Tongue (tissue), 2 donors: ENCODE measurements around the gene TTC39B. TPM values are rescaled to one million over a fixed set of nuclear protein-coding genes. Genes with fewer than 3 reads are reported as not detected.

Experiments
- DNase-seq: peaks from one replicate; pipeline ENCODE4 v3.0.0-alpha.2; 2015
- total RNA-seq: library from RNA; depleted of rRNA; stranded (reverse); fragments of >200 nt; gene quantifications from one replicate; pipeline ENCODE4 v1.2.3, GENCODE V29; 2014

The TTC39B gene
- total RNA-seq, 1 donor from 2014 or later = 6.7 TPM

GRCh38 chr9:15300218-15300617 is 6.8 kb downstream of the TTC39B start:
- DNase-seq = no peak

- no peak for DNase-seq
Observed at GRCh38 chr9:15299374-15299939, 7.6 kb downstream of the TTC39B start.

- no peak for DNase-seq
Observed at GRCh38 chr9:15298362-15298761, 8.7 kb downstream of the TTC39B start.

DNA sequence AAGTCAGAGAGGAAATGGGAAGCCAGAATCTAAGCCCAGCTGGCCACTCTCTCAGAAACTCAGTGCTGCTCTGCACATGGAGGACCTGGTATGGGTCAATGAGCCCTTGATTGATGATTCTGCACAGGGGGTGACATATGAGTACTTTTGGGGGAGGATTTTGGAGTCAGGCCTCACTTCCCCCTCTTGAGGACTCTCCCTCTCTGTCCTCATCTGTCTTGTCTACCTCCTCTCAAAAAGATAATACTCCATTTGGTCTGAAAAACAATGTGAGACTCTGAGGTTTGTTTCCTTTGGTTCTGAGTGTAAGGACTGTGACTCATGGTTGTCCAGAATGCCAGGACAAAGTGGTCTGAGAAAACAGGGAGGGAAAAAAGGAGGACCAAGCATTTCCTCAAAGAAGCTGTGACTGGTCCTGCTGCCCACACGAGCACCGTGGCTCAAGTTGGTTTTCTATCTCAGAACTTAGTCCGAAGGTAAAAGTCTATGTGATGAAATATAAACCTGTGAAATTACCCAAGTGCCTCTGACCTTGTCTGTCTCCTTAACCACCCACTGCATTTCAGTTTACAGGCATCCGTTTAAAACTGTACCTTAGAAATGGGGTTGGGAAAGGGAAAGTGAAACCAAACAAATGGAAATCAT is 11.1 kb downstream of the TTC39B start:
- DNase-seq = peak; percentile 37

- DNase-seq = no peak
Observed at GRCh38 chr9:15294604-15295003, 12.4 kb downstream of the TTC39B start.

DNA sequence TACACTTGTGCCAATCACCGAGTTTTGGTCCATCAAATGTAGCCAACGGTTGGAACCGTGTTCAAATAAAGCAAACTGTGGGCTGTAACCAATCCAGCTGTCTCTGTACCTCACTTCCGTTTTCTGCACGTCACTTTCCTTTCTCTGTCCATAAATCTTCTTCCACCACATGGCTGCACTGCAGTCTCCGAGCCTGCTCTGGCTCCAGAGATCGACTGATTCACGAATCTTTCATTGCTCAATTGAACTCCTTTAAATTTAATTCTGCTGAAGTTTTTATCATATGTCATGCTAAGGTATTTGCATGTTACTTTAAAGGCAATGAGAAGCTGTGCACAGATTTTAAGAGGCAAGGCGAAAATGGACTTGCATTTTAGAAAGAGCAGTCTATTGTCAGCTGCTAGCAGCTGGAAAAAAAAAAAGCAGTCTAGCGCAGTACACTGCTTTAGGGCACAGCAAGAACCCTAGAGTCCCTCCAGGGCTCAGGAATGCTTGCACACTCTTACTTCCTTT is 13.2 kb downstream of the TTC39B start:
- DNase-seq = peak; percentile 36

GRCh38 chr9:15293084-15293483 is 13.9 kb downstream of the TTC39B start:
- no peak for DNase-seq

DNA sequence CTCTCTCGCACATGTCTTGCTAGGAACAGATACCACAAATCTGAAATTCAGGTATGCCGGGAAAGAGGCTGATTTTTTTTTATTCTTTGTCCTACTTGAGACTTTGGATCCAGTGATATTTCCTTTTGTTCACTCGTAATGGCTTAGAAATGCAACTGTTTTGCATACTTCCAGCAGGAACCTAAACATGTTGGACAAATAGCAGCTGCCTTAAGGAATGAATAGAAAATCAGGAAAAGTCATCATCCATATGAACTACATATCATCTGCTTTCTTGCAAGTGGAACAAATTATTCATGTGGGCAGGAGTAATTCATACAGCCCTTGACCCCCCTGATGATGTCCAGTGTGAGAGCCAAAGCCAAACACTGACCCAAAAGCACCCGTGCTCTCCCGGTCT is 17.4 kb downstream of the TTC39B start:
- peak; percentile 24 for DNase-seq

DNA sequence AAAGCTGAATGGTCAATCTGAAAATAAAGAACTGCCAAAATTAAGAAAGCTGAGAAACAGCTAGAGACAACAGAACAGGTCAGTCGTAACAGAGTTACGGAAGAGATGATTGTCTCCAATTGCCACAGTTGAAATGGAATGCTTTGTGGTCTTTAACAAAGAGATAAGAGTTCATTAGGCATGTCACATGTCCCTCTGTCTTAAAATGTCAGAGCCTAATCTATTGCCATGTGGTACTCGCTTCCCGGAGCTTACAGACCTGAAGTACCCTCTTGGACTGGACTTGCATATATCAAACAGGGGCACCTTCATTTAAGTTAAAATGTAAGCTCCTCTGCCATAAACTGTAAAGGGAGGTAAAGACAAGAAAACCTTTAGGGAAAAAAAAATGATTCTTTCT is 19.7 kb downstream of the TTC39B start:
- DNase-seq = no peak

DNA sequence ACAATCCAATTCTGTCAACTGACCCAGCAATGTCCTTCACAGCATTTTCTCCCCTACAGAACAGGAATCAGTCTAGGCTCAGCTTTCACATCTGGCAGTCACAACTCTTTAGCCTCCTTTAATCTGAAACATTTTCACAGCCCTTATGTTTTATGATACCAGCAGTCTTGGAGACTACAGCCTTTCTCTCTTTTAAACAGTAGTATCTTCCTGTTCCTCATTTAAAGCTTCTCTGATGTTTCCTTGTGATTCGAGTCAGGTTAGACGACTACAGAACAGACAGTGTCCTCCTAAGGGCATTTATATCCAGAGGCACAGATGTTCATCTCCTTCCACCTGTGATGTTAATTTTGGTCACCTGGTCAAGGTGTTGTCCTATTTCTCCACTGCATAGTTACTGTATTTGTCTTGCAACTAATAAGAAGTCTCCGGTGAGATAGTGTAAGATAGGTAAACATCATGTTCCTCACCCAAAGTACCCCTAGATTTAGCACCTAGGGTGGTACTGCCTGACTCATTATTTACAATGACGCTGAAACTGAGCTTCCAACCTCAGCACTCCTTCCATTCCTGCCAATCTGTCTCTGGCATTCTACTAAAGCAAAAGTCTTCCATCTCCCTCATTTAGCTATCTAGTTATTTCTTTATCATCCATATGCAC is 20.7 kb downstream of the TTC39B start:
- no peak for DNase-seq

DNA sequence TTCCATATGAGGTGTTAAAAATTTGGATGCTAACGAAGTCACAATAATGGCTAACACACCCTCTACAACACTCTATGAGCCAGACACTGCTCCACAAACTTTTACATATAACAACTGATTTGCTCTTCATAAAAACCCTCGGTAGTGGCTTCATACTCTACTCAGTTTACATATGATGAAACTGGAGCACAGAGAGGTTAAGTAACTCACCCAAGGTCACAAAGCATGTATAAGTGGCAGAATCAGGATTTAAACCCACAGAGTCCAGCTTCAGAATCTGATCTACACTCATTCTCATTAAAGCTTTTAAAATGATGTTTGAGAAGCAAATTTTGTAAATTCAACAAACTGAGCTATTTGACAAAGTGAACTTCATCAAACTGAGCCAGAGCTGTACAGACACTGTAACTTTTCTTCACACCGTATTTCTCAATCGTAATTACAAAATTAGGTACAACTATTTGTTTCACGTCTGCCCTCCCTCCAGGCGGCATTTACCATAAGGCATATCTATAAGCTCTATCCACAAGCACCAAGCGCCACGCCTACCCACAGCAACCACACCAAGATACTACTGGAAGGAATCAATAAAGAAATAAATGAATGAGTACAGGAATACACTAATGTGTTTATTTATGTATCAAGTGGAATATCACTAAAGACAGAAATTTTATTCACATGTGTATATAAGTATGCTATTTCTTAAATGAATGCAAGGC is 24.3 kb downstream of the TTC39B start:
- DNase-seq = no peak

DNA sequence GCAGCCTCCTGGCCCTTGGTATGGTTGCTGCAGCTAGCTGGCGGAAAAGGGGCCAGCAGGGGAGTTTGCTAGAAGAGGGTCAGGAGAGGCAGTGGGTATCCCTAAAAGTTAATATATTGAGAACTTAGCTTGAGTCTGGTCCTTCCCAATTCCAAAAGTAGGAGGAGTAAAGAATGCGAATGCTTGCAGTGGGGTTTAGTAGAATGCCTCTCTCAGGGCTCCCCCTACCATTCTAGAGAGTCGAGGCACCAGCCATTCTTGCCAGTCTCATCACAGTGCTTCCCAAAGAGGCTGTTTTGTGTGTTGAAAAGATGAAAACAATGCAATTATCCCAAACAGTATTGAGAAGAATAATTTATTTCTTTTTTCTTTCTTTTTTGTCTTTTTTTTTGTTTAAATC is 26.4 kb downstream of the TTC39B start:
- DNase-seq = no peak

- no peak for DNase-seq
Observed at GRCh38 chr9:15278839-15279238, 28.2 kb downstream of the TTC39B start.

DNA sequence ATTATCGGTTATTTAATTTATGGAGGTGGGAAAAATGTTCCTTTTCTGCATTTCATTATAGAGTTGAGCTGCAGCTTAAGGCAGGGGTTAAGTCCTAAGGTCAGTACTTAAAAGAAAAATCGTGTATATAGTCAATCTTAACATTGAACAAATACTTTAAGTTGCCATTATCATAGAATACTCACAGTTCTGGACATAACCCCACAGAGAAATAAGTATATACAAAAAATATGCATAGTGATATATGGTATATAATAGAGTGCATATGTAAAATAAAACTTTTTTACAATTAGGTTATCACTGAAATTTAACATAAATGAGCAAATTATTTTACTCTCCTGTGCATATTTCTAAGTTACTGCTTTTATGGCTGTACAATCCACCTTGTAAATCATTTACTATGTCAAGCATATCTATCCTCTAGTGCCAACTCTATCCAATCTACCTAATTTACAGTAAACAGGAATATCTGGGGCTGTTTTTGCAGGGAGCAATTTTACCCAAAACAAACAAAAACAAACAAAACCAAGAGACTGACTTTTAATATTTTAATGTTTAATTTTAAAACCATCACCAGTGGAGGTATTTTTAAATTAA is 28.8 kb downstream of the TTC39B start:
- DNase-seq = no peak

DNA sequence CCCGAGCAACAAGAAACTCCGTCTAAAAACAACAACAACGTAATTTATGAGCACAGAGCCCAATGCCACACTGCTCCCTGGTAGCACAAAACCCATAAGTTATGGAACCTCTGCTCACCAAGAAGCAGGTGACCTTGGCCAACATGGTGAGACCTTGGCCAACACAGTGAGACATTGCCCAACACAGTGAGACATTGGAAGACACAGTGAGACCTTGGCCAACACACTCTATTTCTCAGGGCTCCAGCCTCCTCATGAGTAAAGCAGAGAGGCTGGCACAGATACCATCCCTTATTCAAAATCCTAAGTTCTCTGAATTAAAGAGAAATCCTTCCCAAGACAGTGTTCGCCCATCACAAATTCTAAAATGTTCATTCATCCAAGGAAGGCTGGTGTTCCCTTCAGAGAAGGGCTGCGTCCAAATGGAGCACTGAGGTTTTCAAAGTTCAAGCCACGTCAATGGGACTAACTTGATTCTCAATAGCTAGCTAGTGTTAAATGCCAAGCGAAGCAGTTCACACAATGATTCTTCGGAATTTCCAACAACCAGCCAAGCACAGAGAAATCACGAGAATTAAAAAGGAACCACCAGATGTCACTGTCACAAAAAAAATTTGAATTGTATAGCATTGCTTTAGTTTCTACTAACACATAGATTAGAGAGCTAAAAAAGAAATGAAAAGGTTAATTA is 29.5 kb downstream of the TTC39B start:
- peak; percentile 52 for DNase-seq

DNA sequence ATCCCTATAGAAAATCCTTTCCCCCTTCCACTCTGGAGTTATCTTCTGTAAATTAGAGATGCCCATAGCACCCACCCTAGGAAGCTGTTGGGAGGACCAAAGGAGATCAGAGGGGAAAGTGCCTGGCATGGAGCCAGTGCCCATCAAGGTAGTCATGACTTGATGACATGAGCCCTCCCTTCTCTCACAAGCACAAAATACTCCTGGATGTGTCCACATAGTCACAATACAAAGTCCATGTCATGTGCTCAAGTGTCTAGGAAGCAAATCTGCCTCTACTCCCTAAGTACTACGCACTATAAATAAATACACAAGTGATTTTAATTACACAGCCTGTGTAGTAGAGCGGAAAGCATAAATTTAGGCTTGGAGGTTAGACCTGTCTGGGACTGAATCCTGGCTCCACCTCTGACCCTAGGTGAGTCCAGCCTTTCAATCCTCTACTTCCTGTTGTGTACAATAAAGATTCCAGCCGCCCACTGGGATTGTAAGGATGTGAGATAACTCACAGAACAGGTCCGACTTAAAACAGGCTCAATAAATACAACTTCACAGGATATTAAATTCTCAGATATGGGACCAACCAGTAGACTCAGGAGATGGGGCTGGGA is 30.6 kb downstream of the TTC39B start:
- DNase-seq = no peak

DNA sequence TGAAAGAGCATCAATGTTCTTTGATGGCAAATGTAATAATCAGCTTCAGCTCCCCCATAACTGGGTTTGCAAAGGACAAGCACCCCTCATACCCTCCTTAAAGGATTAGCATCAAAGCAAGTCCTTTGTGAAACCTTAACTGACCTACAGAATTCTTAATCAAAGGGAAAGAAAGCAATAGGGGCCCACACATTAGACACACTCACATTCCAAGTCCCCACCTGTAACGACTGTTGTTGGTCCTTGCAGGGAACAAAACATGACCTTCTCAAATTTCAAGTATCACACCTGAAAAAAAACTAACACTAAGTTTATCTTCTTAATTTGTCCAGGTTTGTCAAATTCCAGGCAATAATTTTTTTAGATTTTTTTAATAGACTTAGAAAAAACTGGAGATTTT is 32.6 kb downstream of the TTC39B start:
- DNase-seq = no peak

DNA sequence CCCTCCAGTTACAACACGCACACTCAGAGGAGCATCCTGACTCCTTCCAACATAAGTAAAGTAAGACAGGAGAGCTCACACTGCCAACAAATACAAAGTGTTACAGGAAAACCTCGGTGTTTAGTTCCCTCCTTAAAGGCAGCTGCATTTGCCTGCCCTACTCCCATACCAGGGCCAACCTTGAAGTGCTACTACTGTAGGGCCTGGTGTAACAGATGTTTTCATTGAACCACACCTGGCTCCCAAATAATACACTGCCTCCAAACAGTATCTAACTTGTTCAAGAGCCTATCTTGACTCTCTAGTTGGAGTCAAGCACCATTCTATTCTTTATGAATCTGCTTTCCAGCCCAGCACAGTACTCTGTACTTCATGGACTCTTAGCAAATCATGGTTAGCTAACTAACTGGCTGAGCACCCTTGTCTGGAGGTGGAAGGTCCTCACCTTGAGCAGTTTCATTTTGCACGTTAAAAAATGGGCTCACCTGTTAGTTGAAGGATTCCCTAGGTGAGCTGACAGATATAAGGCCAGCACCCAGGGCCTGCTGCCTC is 34.6 kb downstream of the TTC39B start:
- DNase-seq = no peak

DNA sequence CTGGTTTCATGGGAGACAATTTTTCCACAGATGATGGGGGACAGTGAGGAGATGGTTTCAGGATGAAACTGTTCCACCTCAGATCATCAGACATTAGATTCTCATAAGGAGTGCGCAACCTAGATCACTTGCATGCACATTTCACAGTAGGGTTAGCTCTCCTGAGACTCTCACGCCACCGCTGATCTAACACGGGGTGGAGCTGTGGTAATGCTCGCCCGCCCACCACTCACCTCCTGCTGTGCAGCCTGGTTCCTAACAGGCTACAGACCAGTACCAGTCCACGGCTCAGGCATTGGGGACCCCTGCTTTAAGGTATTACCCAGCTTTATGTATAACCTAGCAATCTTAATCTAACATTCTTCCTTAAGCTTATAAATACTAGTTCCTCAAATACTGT is 35.6 kb downstream of the TTC39B start:
- no peak for DNase-seq

- DNase-seq = no peak
Observed at GRCh38 chr9:15268782-15269181, 38.2 kb downstream of the TTC39B start.

GRCh38 chr9:15268317-15268716 is 38.7 kb downstream of the TTC39B start:
- DNase-seq = no peak
